OCI-LY1 (cell line): ENCODE measurements around the gene ADAM8.

Source experiments
- CTCF ChIP-seq: fragments of 200-600 bp; sonication (generic), shearing (Covaris generic); IDR thresholded peaks from 2 replicates; pipeline ENCODE4 v1.5.1; 2017; ENCODE audit warnings: mild to moderate bottlenecking, antibody characterized with exemption, low read length, moderate library complexity, mixed read lengths
- EZH2 ChIP-seq: fragments of 200-600 bp; sonication (generic), shearing (Covaris generic); IDR thresholded peaks from 2 replicates; pipeline ENCODE4 v1.8.0; 2017; ENCODE audit warnings: borderline replicate concordance, mixed run types, mild to moderate bottlenecking, antibody characterized with exemption, low read length, moderate library complexity, mixed read lengths

GRCh38 chr10:133299738-133300137 is 23.1 kb upstream of the ADAM8 start:
- TF ChIP-seq EZH2 (no peak), CTCF (no peak)
